Esophagus squamous epithelium (tissue), 5 donors: ENCODE results near the gene PCDHGB2. TPM values are rescaled to one million over a fixed set of nuclear protein-coding genes. Genes with fewer than 3 reads are reported as not detected.

Experiments used
- DNase-seq: peaks from one replicate; lab custom pipeline; 2025; lab: John Stamatoyannopoulos, UW
- H3K27ac ChIP-seq, 4 donors: fragments of 200-600 bp; sonication (generic); one replicate each; pipeline ENCODE4 v1.5.1; 2016 to 2019; ENCODE audit warnings: mild to moderate bottlenecking in 1 of 4
- H3K27me3 ChIP-seq, 4 donors: fragments of 200-600 bp; sonication (generic); 1 replicate in 3 of 4; 2 replicates in 1 of 4; pipeline versions ENCODE4 v1.5.1 to v1.6.0; 2017 to 2021; ENCODE audit warnings: antibody characterized with exemption in 1 of 4
- H3K36me3 ChIP-seq, 3 donors: fragments of 200-600 bp; sonication (generic); one replicate each; pipeline ENCODE4 v1.5.1; 2016 to 2019
- H3K4me1 ChIP-seq, 3 donors: fragments of 200-600 bp; sonication (generic); one replicate each; pipeline ENCODE4 v1.5.1; 2017 to 2019
- H3K4me3 ChIP-seq, 4 donors: fragments of 200-600 bp; sonication (generic); 1 replicate in 3 of 4; 2 replicates in 1 of 4; pipeline ENCODE4 v1.5.1; 2016 to 2019; ENCODE audit warnings: mild to moderate bottlenecking in 2 of 4, moderate library complexity in 1 of 4
- H3K9me3 ChIP-seq, 3 donors: fragments of 200-600 bp; sonication (generic); one replicate each; pipeline ENCODE4 v1.5.1; 2016 to 2019
- POLR2A ChIP-seq, 4 donors: fragments of 450-650 bp; IDR thresholded peaks; one replicate each; pipeline ENCODE4 v1.6.1; 2017; ENCODE audit warnings: antibody characterized with exemption in 4 of 4, mild to moderate bottlenecking in 4 of 4, moderate library complexity in 3 of 4
- WGBS, 2 donors: methylation state at CpG; one replicate each; pipeline ENCODE4 v1.1.5; 2018; 5-methylcytosine and 5-hydroxymethylcytosine counted together
- intact Hi-C: fragments of 100-400 bp; cut with DNase I; formaldehyde crosslinking; loops from one replicate; pipeline ENCODE4 v1.15.0; 2022
- total RNA-seq, 4 donors: library from RNA; depleted of rRNA; stranded (reverse); fragments of >200 nt; gene quantifications; one replicate each; pipeline ENCODE4 v1.1.0, GENCODE V29; 2016
- TF ChIP-seq, protein P1 (sequence below), 6 experiments: fragments of 450-650 bp in 4 of 6; fragments of 200-600 bp in 2 of 6; sonication (generic) in 2 of 6; IDR thresholded peaks; one replicate each; pipeline ENCODE4 v1.5.1; 2016 to 2019; ENCODE audit warnings: antibody characterized with exemption in 6 of 6, mild to moderate bottlenecking in 4 of 6, moderate library complexity in 4 of 6
- donor health status: DM: yes; HTN: yes; CAD: no.

PCDHGB2 gene
- total RNA-seq, 4 donors from 2014 or later, result 0.09 to 2.9 (median 1.8) TPM

DNA sequence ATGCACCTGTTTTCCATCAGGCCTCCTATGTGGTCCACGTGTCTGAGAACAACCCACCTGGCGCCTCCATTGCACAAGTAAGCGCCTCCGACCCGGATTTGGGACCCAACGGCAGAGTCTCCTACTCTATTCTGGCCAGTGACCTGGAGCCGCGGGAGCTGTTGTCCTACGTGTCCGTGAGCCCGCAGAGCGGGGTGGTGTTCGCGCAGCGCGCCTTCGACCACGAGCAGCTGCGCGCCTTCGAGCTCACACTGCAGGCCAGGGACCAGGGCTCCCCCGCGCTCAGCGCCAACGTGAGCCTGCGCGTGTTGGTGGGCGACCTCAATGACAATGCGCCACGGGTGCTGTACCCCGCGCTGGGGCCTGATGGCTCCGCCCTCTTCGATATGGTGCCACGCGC lies 8.2 kb upstream of the PCDHGB2 start:
- Histone ChIP-seq H3K27me3 (peaks cover 0 to 57% (median 0%) of the 10 kb centered on the region in 4 donors), H3K4me1 (no peaks in the 10 kb centered on the region), H3K9me3 (peaks cover 0 to 95% (median 66%) of the 10 kb centered on the region in 3 donors), H3K4me3 (no peak overlapping the region), H3K36me3 (no peaks in the 10 kb centered on the region), H3K27ac (no peak overlapping the region)
- DNase-seq, result no peak
- intact Hi-C loops, result no loop called here
- TF ChIP-seq, protein P1, sequence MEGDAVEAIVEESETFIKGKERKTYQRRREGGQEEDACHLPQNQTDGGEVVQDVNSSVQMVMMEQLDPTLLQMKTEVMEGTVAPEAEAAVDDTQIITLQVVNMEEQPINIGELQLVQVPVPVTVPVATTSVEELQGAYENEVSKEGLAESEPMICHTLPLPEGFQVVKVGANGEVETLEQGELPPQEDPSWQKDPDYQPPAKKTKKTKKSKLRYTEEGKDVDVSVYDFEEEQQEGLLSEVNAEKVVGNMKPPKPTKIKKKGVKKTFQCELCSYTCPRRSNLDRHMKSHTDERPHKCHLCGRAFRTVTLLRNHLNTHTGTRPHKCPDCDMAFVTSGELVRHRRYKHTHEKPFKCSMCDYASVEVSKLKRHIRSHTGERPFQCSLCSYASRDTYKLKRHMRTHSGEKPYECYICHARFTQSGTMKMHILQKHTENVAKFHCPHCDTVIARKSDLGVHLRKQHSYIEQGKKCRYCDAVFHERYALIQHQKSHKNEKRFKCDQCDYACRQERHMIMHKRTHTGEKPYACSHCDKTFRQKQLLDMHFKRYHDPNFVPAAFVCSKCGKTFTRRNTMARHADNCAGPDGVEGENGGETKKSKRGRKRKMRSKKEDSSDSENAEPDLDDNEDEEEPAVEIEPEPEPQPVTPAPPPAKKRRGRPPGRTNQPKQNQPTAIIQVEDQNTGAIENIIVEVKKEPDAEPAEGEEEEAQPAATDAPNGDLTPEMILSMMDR (IDR thresholded peaks at IDR 0.05), result no peak
- no peak for TF ChIP-seq POLR2A (IDR thresholded peaks at IDR 0.05)
- WGBS, 2 donors, result 26% methylated on average over 8 of the region's 36 CpGs; no CpG with 5 or more reads in 1 of the 2 donors

DNA sequence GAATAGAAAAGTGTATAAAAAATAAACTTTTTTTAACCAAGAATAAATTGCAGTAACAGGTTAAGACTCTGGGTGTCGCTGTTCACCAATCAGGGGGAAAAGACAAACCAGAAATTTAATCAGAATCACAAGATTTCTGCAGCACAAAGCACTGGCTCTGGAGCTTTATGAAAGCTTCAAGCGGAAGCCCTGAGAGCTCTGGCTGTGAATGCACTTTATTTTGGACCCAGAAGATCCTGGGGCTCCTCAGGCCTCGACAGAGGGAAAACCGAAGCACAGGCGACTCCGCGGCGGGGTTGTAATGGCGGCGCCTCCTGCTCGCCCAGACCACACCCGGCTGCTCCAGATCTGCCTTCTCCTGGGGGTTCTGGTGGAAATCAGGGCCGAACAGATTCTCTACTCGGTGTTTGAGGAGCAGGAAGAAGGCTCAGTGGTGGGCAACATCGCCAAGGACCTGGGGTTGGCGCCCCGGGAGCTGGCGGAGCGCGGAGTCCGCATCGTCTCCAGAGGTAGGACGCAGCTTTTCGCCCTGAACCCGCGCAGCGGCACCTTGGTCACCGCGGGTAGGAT lies 4.8 kb upstream of the PCDHGB2 start, which contains the start of gene PCDHGA4:
TSS of gene PCDHGA4 (plus strand) at position 122 of the 570 bp plus-strand sequence. CDS start at position 209, 87 bp downstream.
- no peak for TF ChIP-seq POLR2A (IDR thresholded peaks at IDR 0.05)
- TF ChIP-seq, protein P1 (IDR thresholded peaks at IDR 0.05), result peak in 2 of 6 experiments; percentile 5 to 23
- no peak for DNase-seq
- Histone ChIP-seq H3K36me3 (no peaks in the 10 kb centered on the region), H3K4me3 (peak within 1 kb of the TSS in 3 of 4 donors; percentile 11 to 47 (median 26)), H3K9me3 (peaks cover 5 to 98% (median 76%) of the 10 kb centered on the region in 3 donors), H3K27ac (no peak within 1 kb of the TSS), H3K4me1 (no peaks in the 10 kb centered on the region), H3K27me3 (peaks cover 0 to 44% (median 0%) of the 10 kb centered on the region in 4 donors)
- intact Hi-C loops, result no loop called here
- 16 to 29% methylated on average over 5 to 13 of the region's 29 CpGs for WGBS, 2 donors

- H3K4me1 ChIP-seq, result no peaks in the 10 kb centered on the region
- no peaks in the 10 kb centered on the region for H3K36me3 ChIP-seq
- no peak for DNase-seq
- peak overlapping the region in 2 of 4 donors; percentile 26 to 47 for H3K4me3 ChIP-seq
- WGBS, 2 donors, result 73 to 75% methylated on average over 20 to 24 of the region's 24 CpGs
- H3K27me3 ChIP-seq, result peaks cover 0 to 43% (median 0%) of the 10 kb centered on the region in 4 donors
- TF ChIP-seq POLR2A (IDR thresholded peaks at IDR 0.05), result no peak
- TF ChIP-seq, protein P1 (IDR thresholded peaks at IDR 0.05), result no peak
- H3K9me3 ChIP-seq, result peaks cover 5 to 98% (median 76%) of the 10 kb centered on the region in 3 donors
- intact Hi-C loops, result no loop called here
- no peak overlapping the region for H3K27ac ChIP-seq
Measured at GRCh38 chr5:141355641-141356040, 4.2 kb upstream of the PCDHGB2 start.

GRCh38 chr5:141356133-141356532 lies 3.7 kb upstream of the PCDHGB2 start:
- H3K36me3 ChIP-seq, result no peaks in the 10 kb centered on the region
- no peak overlapping the region for H3K4me3 ChIP-seq
- no peak overlapping the region for H3K27ac ChIP-seq
- no peaks in the 10 kb centered on the region for H3K4me1 ChIP-seq
- peaks cover 5 to 98% (median 76%) of the 10 kb centered on the region in 3 donors for H3K9me3 ChIP-seq
- intact Hi-C loops, result no loop called here
- TF ChIP-seq, protein P1 (IDR thresholded peaks at IDR 0.05), result no peak
- no peak for TF ChIP-seq POLR2A (IDR thresholded peaks at IDR 0.05)
- whole genome bisulfite sequencing, 2 donors, result 67 to 69% methylated on average over 4 to 5 of the region's 5 CpGs
- peaks cover 0 to 43% (median 0%) of the 10 kb centered on the region in 4 donors for H3K27me3 ChIP-seq
- DNase-seq, result no peak

DNA sequence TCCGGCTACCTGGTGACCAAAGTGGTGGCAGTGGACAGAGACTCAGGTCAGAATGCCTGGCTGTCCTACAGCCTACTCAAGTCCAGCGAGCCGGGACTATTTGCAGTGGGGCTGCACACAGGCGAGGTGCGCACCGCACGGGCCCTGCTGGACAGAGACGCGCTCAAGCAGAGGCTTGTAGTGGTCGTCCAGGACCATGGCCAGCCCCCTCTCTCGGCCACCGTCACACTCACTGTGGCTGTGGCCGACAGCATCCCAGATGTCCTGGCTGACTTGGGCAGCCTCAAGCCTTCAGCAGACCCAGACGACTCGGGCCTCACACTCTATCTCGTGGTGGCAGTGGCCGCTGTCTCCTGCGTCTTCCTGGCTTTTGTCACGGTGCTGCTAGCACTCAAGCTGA lies 2.8 kb upstream of the PCDHGB2 start:
- TF ChIP-seq, protein P1 (IDR thresholded peaks at IDR 0.05), result no peak
- TF ChIP-seq POLR2A (IDR thresholded peaks at IDR 0.05), result no peak
- H3K27ac ChIP-seq, result no peak overlapping the region
- peaks cover 5 to 98% (median 76%) of the 10 kb centered on the region in 3 donors for H3K9me3 ChIP-seq
- H3K27me3 ChIP-seq, result peaks cover 0 to 43% (median 0%) of the 10 kb centered on the region in 4 donors
- no peaks in the 10 kb centered on the region for H3K4me1 ChIP-seq
- peak overlapping the region in 1 of 4 donors; percentile 16 for H3K4me3 ChIP-seq
- DNase-seq, result no peak
- WGBS, 2 donors, result 65% methylated on average over 12 of the region's 19 CpGs; no CpG with 5 or more reads in 1 of the 2 donors
- no peaks in the 10 kb centered on the region for H3K36me3 ChIP-seq
- intact Hi-C loops, result no loop called here
